GM21447 (cell line): ENCODE results near the gene SLC1A4.
A peak's percentile ranks its signal among the peaks of the same experiment; 100 is the strongest.

ENCODE experiments used
- ATAC-seq: cut with Tn5 transposase; IDR thresholded peaks from one replicate; pipeline ENCODE4 v1.9.1; 2021; ENCODE audit not compliant: unreplicated experiment

The SLC1A4 gene

GRCh38 chr2:65071499-65072180 is 82.4 kb downstream of the SLC1A4 start:
- ATAC-seq: no peak

- ATAC-seq: peak; percentile 54
Observed at GRCh38 chr2:65072181-65072970, 83.2 kb downstream of the SLC1A4 start.
